H1 (cell line): ENCODE results near the gene OR5A1. TPM values are rescaled to one million over a fixed set of nuclear protein-coding genes. Genes with fewer than 3 reads are reported as not detected.

Source experiments
- NANOG ChIP-seq: IDR thresholded peaks from 2 replicates; pipeline ENCODE4 v1.6.1; 2011; ENCODE audit warnings: low read length, low read depth, mild to moderate bottlenecking, inconsistent platforms; ENCODE audit not compliant: insufficient read depth, poor library complexity, severe bottlenecking
- SAP30 ChIP-seq: fragments of 300-600 bp; sonication (generic); IDR thresholded peaks from 2 replicates; pipeline ENCODE4 v1.7.1; 2012; ENCODE audit warnings: low read length, moderate library complexity, mild to moderate bottlenecking, inconsistent platforms; ENCODE audit not compliant: insufficient read depth, insufficient replicate concordance
- USF2 ChIP-seq: IDR thresholded peaks from 2 replicates; pipeline ENCODE4 v1.6.1; 2011; ENCODE audit warnings: low read length, improper control_type of control experiment
- polyA plus RNA-seq, 7 experiments: library from polyadenylated mRNA; depleted of rRNA in 3 of 7; stranded (reverse) in 5 of 7; unstranded in 2 of 7; fragments of >200 nt in 5 of 7; fragments of 200-250 nt in 2 of 7; gene quantifications; 1 replicate in 5 of 7; 2 replicates in 1 of 7; 4 replicates in 1 of 7; pipeline versions ENCODE4 v1.2.1 to v1.2.3, GENCODE V29; 2011 to 2013; ENCODE audit warnings: missing spikeins in 2 of 7, mixed read lengths in 2 of 7
- total RNA-seq: library from RNA; stranded (reverse); fragmentation: NEBNext Ultra II Directional; extraction: Animal tissue kit (Norgen Biotek cat#: 25700); gene quantifications from 2 replicates; pipeline ENCODE4 v1.2.1, GENCODE V29; 2021

OR5A1 gene
- total and polyA plus RNA-seq, 2 of the 8 experiments (the other 6 are each of a cell fraction or from before 2014, with no cell fraction given): not detected

- TF ChIP-seq USF2: no peak
- no peak for TF ChIP-seq SAP30
- TF ChIP-seq NANOG: no peak
Measured at GRCh38 chr11:59400461-59401261, 35.6 kb upstream of the OR5A1 start (continued).
